Activated CD4-positive, alpha-beta T cell treated with anti-CD3 and anti-CD28 coated beads, Interleukin-2, amount 50 U/mL, for 48 hours (primary cell): Measurements from ENCODE around the gene RAPGEFL1.
"Not testable (repeated sequence)": the region's sequence is repeated elsewhere in the genome, so short reads cannot be mapped to it uniquely, and the experiment has no call there.

Source experiments
- DNase-seq, 2 experiments: peaks; one replicate each; pipeline ENCODE4 v3.0.0-alpha.2; 2020

Gene RAPGEFL1

GRCh38 chr17:40213914-40214313 lies 36.6 kb downstream of the RAPGEFL1 start:
- DNase-seq = not testable (repeated sequence)

- DNase-seq = no peak
Observed at GRCh38 chr17:40218006-40218739, 40.9 kb downstream of the RAPGEFL1 start.

DNA sequence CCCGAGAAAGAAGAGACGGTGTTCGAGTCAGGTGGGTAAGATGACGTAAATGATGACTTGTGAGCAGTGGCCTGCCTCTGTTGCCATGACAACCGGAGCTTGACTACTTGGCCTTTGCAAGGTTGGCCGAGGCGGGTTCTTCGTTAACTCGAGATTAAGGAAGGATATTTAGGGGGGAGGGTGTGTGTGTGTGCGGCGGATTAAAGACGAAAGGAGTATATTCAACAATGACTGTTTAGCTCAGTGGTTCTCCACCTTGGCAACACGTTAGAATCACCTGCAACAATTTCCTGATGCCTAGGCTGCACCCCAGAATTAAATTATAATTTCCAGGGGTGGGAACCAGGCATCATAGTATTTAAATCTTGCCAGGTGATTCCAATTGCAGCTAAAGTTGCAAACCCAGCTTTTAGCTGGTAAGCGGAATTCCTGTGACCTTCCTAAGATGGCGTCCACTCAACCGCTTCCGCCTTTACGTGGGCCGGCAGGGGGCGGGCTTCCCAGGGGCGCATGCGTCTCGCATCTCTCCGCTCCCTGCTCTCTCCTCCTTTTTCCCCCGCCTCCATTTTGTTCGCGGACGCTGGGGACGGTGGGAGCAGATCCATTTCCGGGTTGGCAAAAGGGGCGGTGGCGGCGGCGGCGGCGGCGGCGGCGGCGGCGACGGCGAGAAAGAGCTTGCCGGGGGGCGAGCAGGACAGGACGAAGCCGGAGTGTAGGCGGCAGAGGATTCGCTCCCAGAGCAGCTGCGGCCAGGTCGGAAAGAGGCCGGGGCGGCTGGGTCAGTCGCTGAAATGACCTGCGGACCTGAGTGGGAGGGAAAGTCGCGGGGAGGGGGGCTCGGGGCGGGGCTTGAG lies 41.7 kb downstream of the RAPGEFL1 start, which contains the start of gene WIPF2:
WIPF2 (plus strand) TSS at position 565 of the 854 bp plus-strand sequence. CDS start 37,156 bp downstream, outside the sequence.
- DNase-seq = peak; percentile 97 to 98

DNA sequence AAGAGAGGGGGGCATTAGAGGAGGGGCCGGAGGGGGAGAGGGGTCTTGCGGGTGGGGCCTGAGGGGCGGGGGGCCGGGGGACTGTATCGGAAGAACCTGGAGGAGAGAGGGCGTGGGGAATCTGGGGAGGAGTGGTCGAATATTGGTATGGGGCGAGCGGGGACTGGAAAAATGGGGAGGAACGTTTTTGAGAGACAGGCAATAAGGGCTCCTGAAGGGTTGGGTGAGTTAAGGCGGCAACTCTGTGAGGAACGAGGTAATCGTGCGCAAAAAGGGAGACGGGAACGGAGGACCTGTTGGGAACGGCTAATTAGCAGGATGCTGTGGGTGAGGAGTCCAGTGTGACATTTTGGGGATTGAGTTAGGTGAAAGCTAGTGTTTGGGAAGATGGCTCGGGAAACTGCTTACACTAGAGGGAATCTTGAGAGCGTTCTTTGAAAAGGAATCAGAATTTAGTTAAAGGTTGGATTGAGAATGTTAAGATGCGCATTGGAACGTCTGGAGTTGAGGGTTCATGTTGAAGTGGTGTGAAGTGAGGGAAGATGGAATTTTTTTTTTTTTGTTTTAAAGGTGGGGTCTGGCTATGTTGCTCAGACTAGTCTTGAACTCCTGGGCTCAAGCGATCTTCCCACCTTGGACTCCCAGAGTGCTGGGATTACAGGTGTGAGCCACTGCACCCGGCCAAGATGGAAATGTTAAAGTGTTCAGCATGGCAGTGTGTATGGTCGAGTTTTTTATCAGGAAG lies 42.5 kb downstream of the RAPGEFL1 start:
- DNase-seq = peak; percentile 42 to 44

DNA sequence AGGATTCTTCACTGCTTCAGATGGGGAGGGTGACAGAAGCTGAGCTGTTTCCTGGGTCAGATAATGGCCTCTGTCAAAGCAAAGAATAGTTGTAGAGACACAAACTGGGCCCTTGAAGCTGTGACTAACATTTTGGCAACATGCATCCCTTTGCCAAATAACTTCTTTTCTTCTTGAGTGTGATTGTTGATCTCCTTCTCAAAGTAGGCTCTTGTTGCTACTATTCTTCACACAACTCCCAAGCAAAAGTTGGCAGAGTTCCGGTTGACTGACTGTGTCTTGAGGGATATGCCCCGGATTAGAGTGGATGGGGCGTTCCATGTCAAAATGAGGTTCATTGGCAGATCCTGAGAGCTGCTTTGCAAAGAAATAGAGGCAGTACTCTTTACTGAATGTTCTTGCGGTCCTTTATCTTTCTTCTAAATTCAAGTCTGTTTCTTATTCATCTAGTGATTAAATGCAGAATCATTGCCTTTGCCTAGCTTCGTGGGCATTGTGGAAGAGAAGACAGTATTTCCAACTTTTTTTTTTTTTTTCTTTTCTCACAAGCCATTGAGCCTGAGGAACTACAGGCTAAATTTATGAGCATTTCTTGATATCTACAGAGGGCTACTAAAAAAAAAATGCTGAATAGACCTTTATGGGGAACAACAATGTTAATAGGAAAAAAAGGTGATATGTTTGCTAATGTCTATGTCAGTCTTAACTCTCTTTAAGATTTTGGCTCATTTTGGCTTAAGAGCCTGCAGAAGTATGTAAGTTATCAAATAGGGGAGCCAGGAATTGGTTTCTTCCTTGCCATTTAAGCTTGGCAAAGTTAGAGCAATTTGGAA lies 47.7 kb downstream of the RAPGEFL1 start:
- no peak for DNase-seq

DNA sequence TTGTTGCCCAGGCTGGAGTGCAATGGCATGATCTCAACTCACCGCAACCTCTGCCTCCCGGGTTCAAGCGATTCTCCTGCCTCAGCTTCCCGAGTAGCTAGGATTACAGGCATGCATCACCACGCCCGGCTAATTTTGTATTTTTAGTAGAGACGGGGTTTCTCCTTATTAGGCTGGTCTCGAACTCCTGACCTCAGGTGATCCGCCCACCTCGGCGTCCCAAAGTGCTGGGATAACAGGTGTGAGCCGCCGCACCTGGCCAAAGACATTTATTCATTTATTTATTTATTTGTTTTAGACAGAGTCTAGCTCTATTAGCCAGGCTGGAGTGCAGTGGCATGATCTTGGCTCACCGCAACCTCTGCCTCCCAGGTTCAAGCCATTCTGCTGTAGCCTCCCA lies 51.9 kb downstream of the RAPGEFL1 start:
- DNase-seq = not testable (repeated sequence)

DNA sequence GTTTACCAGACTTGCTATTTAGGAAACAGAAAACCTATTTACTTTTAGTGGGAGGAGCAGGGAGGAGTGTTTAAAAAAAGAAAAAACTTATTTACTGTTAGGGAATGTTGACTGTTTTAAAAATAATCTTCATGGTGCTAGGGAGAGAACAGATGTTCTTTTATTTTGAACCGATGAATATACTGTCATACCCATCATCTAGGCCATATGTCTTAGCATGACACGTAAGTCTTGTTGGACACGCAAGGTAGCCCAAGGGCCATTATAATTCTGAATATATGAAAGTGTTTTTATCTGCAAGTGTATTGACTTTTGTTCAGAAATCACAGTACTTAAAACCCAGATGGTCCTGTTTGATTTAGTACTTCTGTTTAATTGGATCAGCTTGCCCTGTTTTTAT lies 53.4 kb downstream of the RAPGEFL1 start:
- DNase-seq = no peak

- DNase-seq = not testable (repeated sequence)
Observed at GRCh38 chr17:40231928-40232327, 54.7 kb downstream of the RAPGEFL1 start.

DNA sequence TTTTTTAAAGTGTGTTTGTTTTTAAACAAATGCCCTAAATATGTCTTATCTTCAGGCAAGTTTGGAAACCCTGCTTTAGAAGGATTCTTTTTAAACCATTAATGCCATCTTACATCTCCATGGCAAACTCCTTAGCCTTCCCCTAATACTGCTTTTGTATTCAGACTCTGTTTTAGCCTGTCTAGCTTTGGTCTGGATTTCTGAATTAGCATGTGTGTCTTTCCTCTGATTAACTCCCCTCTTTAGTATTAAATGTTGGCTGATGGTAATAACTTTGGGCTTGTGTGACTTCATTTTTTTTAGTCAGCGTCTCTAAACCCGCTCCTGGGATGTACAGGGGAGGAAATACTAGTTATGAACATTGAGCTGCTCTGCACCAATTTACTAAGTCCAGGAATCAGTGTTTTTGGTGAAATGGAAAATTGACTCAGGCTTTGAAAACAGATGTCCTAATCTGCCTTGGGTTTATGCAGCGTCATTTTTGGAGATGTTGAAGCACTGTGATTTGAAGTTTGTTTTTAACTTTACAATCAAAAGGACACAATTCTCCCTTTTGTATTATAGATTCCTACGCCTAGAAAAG lies 64.1 kb downstream of the RAPGEFL1 start:
- no peak for DNase-seq

DNA sequence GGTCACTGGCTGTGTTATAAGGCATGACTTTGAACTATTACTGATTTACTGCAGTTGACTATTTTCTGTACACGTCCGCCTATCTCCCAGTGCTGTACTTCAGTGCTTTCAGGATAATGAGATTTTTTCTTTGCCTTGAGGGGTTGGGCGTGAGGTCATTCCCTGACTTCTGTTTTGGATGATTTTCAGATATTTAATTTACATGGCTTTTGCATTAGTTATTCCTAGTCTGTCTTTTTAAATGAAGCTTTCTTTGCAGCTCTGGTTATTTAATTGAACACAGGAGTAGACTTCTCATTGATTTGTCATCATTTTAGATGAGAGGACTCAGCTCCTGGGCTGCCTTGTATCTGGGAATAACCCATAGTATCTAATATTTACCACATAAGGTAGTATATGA lies 65.5 kb downstream of the RAPGEFL1 start:
- DNase-seq = no peak

DNA sequence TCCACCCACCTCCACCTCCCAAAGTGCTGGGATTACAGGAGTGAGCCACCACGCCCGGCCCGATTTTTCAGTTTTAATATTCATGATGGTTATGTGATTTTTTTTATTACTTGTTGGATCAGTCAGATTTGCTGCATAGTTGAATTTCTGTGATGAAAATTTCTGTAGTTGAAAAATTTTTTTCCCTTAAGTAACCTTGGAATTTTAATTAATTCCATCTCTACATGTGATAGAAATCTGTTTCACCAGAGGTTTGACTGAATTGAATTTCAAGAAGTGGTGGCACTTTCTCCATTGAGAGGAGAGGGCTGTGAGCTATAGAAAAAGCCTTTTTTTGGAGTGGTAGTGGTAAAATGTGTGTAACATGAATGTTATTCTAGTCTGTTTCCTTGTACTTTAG lies 66.5 kb downstream of the RAPGEFL1 start:
- DNase-seq = no peak

- DNase-seq = no peak
Observed at GRCh38 chr17:40244255-40244654, 67.0 kb downstream of the RAPGEFL1 start.
